ENCODE data around the gene ZDHHC17. TPM values are rescaled to one million over a fixed set of nuclear protein-coding genes. Genes with fewer than 3 reads are reported as not detected.

ZDHHC17 gene
- total and polyA plus RNA-seq, 12 donors, result 6.8 to 28.0 (median 21.5) TPM

- no peak overlapping the region for H3K4me3 ChIP-seq
- no peaks in the 10 kb centered on the region for H3K9me3 ChIP-seq
- DNase-seq (no peak), ATAC-seq (no peak)
- no peaks in the 10 kb centered on the region for H3K27me3 ChIP-seq
- H3K27ac ChIP-seq, result no peak overlapping the region
- intact Hi-C loops (cut with DNase I), result loop anchor here in 2 of 10 donors (10.0 kb wide), 2 partner anchors 193 to 203 kb away; no protein-coding TSS in a partner anchor
- H3K4me1 ChIP-seq, result peaks cover 0 to 10% (median 0%) of the 10 kb centered on the region in 9 donors
- H3K36me3 ChIP-seq, result peaks cover 0 to 97% (median 15%) of the 10 kb centered on the region in 9 donors
- 84 to 90% methylated on average over 1 of the region's 1 CpG for WGBS, 2 donors
- no peak for TF ChIP-seq CTCF (IDR thresholded peaks at IDR 0.05)
These were observed 48.1 kb downstream of the ZDHHC17 start for GRCh38 chr12:76811976-76812375.

- Histone ChIP-seq H3K27ac (no peak overlapping the region), H3K4me3 (no peak overlapping the region), H3K36me3 (peaks cover 0 to 94% (median 15%) of the 10 kb centered on the region in 9 donors), H3K9me3 (no peaks in the 10 kb centered on the region), H3K4me1 (peaks cover 0 to 10% (median 0%) of the 10 kb centered on the region in 9 donors), H3K27me3 (no peaks in the 10 kb centered on the region)
- intact Hi-C loops (cut with DNase I), result loop anchor here in 2 of 10 donors (10.0 kb wide), 2 partner anchors 192 to 202 kb away; no protein-coding TSS in a partner anchor
- no peak for TF ChIP-seq CTCF (IDR thresholded peaks at IDR 0.05)
- DNase-seq (no peak), ATAC-seq (no peak)
These were observed 49.4 kb downstream of the ZDHHC17 start for GRCh38 chr12:76813265-76813664.

- 89 to 91% methylated on average over 4 of the region's 4 CpGs for WGBS, 2 donors
- TF ChIP-seq CTCF (IDR thresholded peaks at IDR 0.05), result no peak
- H3K27me3 ChIP-seq, result no peaks in the 10 kb centered on the region
- intact Hi-C loops (cut with DNase I), result loop anchor here in 2 of 10 donors (10.0 kb wide), 2 partner anchors 191 to 201 kb away; no protein-coding TSS in a partner anchor
- H3K27ac ChIP-seq, result no peak overlapping the region
- DNase-seq (no peak), ATAC-seq (no peak)
- H3K36me3 ChIP-seq, result peaks cover 0 to 93% (median 15%) of the 10 kb centered on the region in 9 donors
- peaks cover 0 to 10% (median 0%) of the 10 kb centered on the region in 9 donors for H3K4me1 ChIP-seq
- H3K9me3 ChIP-seq, result no peaks in the 10 kb centered on the region
- H3K4me3 ChIP-seq, result no peak overlapping the region
These were observed 50.1 kb downstream of the ZDHHC17 start for GRCh38 chr12:76813972-76814371.

GRCh38 chr12:76820888-76821482 lies 57.1 kb downstream of the ZDHHC17 start:
- Histone ChIP-seq H3K27ac (no peak overlapping the region), H3K9me3 (no peaks in the 10 kb centered on the region), H3K27me3 (no peaks in the 10 kb centered on the region), H3K4me3 (no peak overlapping the region), H3K36me3 (peaks cover 0 to 66% (median 9%) of the 10 kb centered on the region in 9 donors), H3K4me1 (no peaks in the 10 kb centered on the region)
- WGBS, 2 donors, result 4 to 17% methylated on average over 2 of the region's 2 CpGs
- peak in 2 of 8 donors; percentile 62 to 69 for ATAC-seq
- intact Hi-C loops (cut with DNase I), result loop anchor here in 1 of 10 donors (5.0 kb wide), 1 partner anchor 199 kb away; no protein-coding TSS in a partner anchor
- DNase-seq, result peak in 1 of 2 donors; percentile 11
- peak; percentile 13 to 69 (median 52) for TF ChIP-seq CTCF (IDR thresholded peaks at IDR 0.05)
